GM12891 (cell line): ENCODE results near the gene ZCCHC24.

Experiments used
- PAX5 ChIP-seq: IDR thresholded peaks from 2 replicates; pipeline ENCODE4 v1.6.1; 2011; ENCODE audit warnings: low read length, moderate library complexity, mild to moderate bottlenecking; ENCODE audit not compliant: insufficient read depth, severe bottlenecking
- POLR2A ChIP-seq: IDR thresholded peaks from 2 replicates; pipeline ENCODE4 v1.6.1; 2011; ENCODE audit warnings: low read depth, low read length, control low read depth
- POLR2AphosphoS5 ChIP-seq: IDR thresholded peaks from 2 replicates; pipeline ENCODE4 v1.6.1; 2011; ENCODE audit warnings: low read depth, low read length, control low read depth
- POU2F2 ChIP-seq: IDR thresholded peaks from 2 replicates; pipeline ENCODE4 v1.6.1; 2011; ENCODE audit warnings: low read depth, mild to moderate bottlenecking, control low read depth, low read length, moderate library complexity
- SPI1 ChIP-seq: IDR thresholded peaks from 2 replicates; pipeline ENCODE4 v1.6.1; 2011; ENCODE audit warnings: low read depth, low read length, control low read depth
- TAF1 ChIP-seq: IDR thresholded peaks from 2 replicates; pipeline ENCODE4 v1.6.1; 2011; ENCODE audit warnings: low read depth, low read length, control low read depth

- TF ChIP-seq POLR2AphosphoS5 (no peak), POLR2A (no peak), TAF1 (no peak), POU2F2 (no peak), SPI1 (no peak), PAX5 (no peak)
Measured at GRCh38 chr10:79409726-79410085, 35.7 kb downstream of the ZCCHC24 start.
